ENCODE data around the gene CAMSAP1.
"Not testable (repeated sequence)": the region's sequence is repeated elsewhere in the genome, so short reads cannot be mapped to it uniquely, and the experiment has no call there.

Gene CAMSAP1

DNA sequence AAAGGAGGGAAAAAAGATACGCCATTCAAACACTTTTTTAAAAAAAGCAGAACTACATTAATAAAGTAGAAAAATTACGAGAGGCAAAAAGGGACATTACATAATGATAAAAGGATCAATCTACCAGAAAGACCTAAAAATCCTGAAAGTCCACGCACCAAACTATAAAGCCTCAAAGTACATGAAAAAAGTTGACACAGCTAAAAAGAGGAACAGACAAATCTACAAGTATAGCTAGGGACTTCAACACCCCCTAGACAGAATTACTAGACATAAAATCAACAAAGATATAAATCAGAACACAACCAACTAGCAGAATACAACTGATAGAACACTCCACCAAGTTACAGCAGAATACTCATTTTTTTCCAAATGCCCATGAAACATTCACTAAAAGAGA, 11.1 kb downstream of the CAMSAP1 start:
- DNase-seq = no peak

DNA sequence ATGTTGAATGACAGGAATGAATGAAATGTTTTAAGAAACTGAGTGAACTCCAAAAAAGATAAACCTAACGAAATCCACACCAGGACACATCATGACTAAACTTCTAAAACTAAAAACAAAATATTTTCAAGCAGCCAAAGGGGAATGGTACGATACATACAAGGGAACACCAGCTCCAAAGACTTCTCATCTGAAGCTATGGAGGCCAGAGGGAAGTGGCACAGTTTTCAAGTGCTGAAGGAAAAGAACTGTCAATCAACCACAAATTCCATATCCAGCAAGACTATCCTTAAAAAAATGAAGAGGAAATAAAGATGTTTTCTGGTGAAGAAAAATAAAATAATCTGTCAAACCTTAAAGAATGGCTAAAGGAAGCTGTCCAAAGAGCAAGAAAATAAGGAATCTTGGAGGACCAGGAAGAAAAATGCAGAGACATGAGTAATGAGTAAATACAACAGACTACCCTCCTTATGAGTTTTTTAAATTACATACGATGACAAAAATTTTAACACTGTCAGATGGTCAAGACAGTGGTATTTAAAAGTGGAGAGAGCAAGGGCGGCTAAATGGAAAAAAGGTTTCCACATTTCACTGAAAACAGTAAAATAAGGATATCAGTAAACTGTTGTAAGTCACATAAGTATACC, 12.0 kb downstream of the CAMSAP1 start:
- DNase-seq = no peak

DNA sequence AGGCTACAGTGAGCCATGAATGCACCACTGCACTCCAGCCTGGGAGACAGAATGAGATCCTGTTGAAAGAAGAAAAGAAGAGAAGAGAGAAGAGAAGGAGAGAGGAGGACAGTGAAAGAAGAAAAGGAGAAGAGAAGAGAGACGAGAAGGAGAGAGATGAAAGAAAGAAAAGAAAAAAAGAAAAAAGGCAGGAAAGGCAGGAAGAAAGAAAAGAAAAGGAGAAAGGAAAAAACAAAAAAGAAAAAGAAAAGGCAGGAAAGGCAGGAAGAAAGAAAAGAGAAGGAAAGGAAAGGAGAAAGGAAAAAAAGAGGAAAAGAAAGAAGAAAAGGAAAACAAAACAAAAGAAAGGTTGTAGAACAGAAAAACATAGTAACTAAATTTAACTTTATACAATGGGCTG, 14.2 kb downstream of the CAMSAP1 start:
- no peak for DNase-seq

DNA sequence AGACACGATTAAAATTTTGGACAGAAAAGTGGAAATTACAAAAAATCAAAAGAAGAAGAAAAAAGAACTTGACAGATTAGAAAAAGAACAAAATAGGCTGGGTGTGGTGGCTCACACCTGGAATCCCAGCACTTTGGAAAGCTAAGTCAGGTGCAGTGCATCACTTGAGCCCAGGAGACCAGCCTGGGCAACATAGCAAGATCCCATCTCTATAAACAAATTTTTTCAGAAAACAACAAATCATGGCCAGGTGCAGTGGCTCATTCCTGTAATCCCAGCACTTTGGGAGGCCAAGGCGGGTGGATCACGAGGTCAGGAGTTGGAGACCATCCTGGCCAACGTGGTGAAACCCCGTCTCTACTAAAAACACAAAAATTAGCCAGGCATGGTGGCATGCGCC, 15.0 kb downstream of the CAMSAP1 start:
- DNase-seq = not testable (repeated sequence)

DNA sequence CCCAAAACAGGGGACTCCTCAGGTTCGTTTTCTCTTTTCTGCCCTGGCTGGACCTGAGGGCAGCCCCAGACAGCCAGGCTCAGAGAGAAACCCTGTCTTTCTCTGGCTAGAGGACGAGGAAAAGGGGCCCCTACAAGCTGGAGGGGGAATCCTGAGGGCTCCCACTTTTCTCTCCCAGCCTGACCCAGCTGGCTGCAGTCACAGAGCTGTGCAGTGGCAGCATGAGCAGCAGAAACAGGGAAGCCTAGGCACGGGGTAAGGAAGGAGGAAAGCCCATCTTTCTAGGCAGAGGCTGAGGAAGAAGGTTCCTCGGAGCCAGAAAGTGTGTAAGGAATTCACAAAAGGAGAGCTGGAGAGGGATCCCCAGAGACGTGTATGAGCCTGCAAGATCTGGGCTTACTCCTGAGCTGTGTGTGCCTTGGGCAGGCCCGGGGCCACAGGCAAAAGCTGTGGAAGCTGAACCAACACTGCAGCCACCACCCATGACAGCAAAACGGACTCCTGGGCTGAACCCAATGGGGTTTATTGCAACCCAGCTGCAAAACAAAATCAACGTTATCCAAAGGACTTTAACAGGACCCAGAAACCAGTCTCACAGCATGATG, 16.2 kb downstream of the CAMSAP1 start:
- DNase-seq = no peak

DNA sequence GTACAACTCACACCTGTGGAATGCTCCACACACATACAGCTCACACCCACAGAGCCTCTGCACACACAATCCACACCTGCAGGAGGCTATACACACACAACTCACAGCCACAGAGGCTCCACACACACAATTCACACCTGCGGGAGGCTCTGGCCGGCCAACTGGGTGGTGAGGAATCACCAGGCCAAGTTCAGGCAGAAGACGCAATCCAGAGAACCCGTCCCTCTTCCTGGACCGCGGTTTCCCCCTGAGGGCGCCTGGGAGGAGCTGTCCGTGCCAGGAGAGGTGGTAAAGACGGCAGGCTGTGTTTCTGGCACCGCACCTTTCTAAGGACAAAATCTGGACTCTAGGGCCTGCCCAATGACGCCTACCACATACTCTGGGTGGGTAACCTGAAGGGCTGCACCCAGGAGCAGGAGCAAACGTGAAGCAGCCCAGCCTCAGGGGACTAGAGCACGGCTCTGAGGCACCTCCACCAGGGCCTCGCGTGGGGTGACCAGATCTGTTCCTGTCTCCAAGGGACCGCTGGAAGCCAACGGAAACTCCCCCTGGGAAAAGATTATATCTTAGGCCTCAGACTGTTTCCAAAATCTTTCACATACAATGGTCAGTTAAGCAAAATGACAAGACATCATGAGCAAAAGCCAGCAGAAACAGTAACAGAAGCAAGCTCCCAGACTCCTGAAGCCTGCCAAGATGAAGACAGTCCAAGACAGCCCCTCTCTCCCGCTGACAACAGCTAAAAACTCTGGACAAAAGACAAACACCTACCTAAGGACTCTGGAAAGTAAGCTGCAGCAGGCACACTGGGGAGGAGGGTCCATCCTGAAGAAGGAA, 16.9 kb downstream of the CAMSAP1 start:
- no peak for DNase-seq

DNA sequence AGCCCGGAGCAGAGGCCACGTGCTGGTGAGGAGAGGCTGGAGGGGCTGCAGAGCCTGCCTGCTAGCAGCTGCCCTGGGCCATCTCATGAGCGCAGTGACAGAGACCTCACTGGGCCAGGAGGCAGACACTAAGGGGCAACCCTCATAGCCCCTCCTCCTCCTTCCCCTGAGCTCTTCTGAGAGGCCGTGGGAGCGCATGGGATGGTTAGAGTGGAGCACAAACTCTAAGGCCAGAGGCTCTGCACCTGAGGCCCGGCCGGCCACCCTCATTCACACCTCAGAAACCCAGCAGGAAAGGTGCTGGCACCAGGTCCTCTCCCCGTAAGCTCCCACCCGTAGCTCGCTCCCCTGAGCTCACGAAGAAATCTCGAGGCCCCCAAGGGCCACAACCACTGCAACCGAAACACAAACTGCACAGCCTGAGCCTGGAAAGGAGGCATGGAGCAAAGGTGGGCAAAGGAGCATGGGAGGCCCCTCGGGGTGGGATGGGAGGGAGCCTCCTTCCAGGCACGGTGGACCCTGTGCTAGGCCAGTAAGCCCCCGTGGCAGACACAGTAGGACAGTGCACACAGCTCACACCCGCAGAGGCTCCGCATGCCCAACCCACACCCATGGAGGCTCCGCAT, 17.7 kb downstream of the CAMSAP1 start:
- DNase-seq = no peak

DNA sequence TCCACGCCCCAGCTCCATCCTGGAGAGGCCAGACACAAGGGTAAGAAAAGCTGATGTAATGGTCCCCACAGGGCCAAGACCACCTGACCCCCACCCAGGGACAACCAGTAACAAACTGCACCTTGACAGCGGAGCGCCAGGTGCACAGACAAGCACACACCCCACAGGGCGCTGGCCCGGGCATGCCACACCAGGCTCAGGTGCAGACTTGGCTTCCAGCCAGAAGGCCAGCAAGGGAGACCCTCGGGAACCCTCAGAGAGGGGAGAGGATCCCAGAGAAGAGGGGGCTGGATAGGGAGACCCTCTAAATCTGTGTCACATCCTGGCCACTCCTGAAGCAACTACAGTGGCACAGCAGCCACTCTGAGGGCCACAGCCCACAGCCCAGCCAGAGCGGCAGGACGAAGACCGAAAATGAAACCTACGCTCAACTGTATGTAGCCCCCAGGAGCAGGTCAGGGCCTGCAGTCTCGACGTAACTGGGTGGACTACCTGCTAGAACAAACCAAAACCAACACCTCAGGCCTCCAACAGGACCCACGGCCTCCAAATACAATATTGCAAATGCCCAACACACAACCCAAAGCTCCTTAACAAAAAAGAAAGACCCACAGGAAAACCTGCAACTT, 18.5 kb downstream of the CAMSAP1 start:
- DNase-seq = no peak

DNA sequence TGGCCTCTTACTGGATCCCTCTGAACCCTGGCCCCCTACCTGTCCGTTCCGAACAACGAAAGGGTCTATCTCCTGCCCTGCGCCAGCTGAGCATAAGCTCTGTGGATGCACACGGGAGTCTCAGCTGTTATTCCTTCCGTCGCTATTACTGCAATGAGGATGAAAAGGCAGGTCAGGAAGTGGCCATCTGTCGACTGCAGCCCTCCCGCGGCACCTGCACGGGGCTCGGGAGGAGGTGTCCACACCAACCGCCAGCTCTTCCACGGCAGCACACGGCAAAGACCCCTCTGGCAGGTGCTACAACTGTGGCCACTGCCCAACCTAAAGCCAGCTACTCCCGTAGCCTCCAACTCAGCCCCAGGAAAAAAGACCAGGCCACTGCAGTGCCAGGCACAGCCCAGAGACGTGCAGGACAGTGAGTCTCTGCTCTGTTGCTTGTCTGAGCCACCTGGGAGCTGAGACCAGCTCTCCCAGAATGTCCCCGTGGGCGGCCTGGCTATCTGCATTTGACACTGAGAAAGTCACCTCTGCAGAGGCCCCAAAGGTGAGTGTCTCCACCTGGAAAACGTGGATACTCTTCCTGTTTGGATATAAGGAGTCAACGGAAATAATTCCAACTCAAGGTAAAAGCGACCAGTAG, 19.1 kb downstream of the CAMSAP1 start:
- DNase-seq = no peak

DNA sequence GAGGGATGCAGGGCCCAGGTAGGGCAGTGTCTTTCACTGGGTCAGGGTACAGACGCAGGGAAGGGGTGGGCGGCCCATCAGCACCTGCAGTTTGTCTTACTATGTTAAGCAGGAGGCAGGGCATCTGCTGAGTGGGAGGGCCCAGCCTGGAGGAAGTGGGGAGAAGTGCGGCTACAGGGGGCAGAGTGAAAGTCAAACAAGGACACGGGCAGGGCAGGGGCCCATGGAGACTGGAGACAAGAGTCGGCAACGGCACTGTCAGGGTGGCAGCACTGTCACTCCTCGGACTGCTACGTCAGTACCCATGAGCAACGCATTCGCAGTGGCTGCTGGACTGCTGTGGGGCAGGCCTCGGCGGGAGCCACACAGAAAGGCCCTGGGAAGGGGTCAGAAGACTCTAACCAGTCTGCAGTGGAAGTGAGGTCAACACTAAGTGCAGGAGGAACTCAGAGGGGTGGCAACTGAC, 19.7 kb downstream of the CAMSAP1 start:
- DNase-seq = no peak

DNA sequence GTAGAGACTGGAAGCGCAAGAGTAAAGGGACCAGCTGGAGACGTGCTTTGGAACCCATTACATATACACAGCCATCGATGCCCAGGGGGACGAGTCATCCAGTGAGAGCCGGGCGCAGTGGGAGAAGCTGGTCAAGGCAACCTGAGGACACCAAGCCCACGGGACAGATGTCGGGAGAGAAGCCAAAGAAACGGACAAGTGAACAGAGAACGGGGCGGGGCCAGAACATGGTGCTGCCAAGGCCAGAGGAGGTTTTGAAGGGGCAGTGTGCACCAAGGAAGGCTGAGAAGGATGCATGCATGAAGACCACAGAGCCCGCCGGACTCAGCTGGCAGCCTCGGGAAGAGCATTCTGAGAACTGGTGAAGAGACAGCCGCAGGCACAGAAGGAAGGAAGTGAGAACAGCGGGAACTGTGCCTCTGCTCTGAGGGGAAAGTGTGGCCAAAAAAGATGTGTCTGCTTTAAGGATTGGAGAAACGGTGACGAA, 20.3 kb downstream of the CAMSAP1 start:
- no peak for DNase-seq

DNA sequence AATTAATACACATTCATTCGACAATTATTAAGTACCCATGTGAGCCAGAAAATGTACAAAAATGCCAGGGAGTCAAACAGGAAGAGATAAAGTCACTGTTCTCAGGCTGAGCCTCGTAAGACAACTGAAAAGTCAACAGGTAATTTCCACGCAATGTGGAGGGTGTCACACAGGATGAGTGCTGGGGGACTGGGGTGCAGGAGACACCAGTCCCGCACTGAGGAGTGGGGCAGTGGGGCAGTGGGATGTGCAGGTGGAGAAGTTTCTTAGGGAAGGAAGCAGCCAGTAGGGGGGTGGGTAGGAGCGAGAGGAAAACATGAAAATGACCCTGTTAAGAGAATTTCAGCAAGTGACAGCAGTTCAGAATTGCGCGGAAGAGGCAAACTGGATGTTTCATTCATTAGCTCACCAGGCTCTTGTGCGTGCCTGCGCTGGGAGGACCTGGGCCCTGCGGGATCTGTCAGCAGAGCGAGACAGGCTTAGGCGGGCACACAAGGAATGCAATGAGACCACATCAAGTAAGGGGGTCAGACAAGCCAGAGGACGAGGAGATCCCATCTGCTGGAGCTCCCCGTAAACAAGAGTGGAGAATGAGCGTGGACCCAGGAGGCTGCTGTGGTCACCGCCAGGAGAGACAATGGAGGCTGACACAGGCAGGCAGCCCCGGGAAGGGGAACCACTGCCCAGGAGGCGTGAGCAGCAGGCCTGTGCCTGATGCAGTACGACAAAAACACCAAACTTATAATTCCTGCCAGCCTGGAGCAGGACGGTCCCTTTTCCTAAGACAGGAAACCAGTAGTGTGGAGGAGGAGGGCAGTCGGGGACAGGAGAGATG, 21.0 kb downstream of the CAMSAP1 start:
- DNase-seq = peak; percentile 59

DNA sequence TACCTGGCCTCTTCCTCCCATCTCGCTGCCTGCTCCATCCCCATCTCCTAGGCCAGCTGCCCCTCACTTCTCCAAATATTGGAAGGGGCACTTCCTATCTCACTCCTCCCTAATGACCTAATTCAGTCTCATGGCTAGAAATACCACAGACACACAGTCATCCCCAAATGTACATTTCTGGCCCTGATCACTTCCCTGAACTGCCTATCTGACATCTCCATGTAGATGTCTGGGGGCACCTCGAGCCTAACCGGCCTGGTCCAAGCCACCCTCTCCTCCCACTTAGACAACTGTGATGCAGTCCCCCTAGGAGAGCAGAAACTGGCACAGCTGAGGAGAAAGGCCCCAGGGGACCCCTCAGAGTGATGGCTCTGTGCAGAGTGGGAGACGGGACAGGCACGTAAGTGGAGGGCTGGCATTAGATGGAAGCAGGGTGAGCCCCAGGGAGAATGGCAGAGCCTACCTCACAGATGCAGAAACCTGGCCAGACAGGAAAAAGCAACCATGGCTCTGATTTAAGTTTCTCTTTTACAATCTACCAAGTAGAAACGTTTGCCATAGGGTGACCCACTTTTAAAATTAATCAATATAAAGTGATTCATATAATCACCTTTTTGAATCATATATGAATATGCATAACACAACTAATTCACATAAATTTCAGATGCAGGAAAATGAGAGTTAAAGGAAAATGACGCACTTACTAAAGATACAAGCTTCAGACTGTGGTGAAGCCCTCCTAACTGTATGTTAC, 22.1 kb downstream of the CAMSAP1 start:
- no peak for DNase-seq

DNA sequence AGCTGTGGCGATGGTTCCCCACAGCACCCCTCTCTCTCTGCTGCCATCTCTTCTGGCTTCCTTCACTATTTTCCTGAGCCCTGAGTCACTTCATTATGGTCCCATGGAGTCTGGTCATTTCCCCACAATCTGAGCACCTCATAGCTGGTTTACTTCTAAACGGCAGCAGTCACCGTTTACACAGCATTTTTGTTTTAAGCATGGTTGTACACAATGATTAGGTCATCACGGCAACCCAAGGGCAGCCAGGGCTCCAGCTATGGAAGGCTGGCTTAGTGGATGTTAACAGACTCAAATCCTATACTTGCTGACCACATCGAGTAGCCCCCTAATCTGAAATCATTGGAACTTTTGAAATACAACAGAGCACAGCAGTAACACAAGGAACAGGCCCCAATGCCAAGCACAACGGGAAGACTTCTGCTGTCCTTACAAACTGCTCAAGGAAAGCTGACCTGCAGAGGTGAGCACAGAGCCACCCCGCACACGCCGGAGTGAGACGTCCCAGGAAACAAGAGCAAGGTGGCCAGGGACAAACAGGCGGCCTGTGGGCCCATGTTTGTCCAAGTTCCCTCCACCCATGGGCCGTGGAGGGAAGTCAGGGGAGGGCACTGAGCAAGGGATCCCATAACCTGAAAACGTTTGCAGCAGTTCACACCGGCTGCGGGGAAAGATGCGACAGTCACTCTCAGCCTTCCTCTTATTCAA, 22.9 kb downstream of the CAMSAP1 start:
- no peak for DNase-seq

DNA sequence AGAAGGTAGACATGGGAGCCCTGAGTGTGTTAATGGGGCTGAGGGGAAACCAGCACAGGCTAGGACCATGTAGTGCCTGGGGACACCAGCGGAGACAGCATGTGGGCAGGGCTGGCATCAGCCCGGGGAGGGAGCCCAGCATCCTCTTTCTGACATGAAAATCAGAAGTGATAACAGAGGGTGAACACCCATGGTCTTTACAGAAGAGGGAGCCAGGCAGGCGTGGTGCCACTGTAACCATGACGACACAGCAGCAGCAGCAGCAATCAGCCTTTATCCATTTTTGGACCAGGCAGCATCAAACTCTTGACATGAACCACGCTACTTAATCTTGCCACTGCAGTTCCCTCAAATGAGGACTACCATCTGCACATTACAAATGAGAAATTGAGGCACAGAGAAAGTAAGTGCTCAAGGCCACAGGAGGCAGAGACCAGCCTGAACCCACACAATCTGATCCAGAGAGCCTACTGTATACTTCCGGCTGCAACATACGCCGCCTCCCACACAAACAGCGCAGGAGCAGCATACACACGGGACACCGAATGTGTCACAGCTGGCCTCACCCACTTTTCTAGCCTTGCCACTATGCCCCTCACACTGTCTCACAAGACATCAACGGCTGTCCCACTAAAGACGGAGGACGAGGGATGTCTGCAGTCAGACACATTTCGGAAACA, 23.8 kb downstream of the CAMSAP1 start:
- DNase-seq = no peak

DNA sequence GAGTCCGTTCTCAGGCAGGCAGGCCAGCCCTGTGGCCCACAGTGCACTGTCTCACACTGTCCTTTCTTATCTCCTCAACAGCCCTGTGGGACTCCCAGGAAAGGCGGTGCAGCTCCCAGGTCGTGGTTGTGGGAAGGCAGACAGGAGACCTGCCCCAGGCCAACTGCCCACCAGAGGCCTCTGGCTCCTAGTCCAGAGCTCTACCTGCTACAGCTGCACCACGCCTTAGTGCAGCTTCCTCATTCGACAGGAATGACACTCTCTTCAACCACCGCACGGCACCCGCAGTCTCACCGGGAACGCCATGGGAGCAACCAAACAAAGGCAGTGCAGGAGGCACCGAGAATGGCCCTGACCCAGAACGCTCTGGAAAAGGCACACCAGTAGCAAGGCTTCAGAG, 25.3 kb downstream of the CAMSAP1 start:
- DNase-seq = no peak

DNA sequence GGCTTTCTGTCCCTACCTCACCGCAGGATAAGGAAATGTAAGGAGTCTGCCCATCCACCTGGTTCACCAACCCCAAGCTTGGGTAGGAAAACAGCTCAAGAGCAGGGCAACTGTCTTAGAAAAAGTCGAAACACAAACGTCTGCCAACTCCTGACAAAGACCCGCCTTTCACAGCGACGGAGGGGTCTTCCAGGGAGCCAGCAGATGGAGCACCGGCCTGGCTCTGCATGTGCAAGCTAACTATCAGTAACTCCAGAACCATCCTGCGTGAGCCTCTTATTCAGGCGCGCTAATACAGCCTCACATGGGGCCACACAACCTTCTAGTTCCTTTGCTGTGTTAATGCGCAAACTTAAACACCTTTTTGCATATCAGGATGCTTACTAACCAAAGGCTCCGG, 26.9 kb downstream of the CAMSAP1 start:
- DNase-seq = no peak

DNA sequence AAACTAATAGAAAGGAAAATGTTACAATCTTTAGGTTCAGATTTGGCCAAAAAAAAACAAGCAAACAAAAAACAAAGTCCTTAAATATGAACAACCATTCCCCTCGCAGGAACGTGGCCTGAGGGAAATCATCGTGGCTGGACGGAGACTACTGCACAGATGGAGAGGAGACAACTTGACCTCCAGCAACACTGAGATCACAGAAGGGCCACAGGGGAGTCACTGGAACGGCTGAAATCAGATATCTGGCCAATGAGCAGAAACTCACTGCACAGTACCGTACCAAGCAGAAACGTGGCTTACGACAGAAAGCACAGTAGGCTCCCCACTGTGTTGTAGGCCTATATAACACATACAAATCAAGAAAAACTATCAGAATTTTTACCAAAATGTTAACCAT, 27.7 kb downstream of the CAMSAP1 start:
- DNase-seq = no peak

DNA sequence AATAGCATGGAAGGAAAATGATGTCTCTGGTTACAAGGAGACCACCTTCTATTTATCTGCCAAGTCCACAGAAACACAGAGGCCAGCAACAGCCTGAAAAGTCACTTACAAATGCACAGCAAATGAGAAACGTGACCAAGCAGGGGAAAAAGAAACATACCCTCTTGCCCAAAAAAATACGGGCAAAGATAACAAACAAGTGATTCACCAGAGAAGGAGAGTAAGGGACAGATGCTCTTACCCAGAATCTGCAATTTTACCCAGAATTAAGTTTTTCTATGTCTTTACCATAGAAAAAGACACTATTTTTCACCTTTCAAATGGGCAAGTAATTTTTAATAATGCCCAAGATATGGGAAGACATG, 28.1 kb downstream of the CAMSAP1 start:
- DNase-seq = no peak
